Liver (tissue), 9 donors: ENCODE data around the gene ARMC2. TPM values are rescaled to one million over a fixed set of nuclear protein-coding genes. Genes with fewer than 3 reads are reported as not detected.

ENCODE experiments used
- DNase-seq: peaks from one replicate; pipeline ENCODE4 v3.0.0-alpha.2; 2017; ENCODE audit warnings: low spot score
- H3K27ac ChIP-seq, 2 donors: one replicate each; pipeline ENCODE4 v1.7.0; 2013; ENCODE audit warnings: inconsistent platforms in 2 of 2, low read length in 2 of 2, control low read depth in 1 of 2, low read depth in 1 of 2, mild to moderate bottlenecking in 1 of 2
- H3K27me3 ChIP-seq, 4 donors: one replicate each; pipeline versions ENCODE4 v1.6.1 to v1.7.0; 2013; ENCODE audit warnings: low read length in 3 of 4, inconsistent platforms in 1 of 4, mild to moderate bottlenecking in 1 of 4, moderate library complexity in 1 of 4; ENCODE audit not compliant: control insufficient read depth in 4 of 4, insufficient read depth in 4 of 4
- H3K36me3 ChIP-seq, 4 donors: one replicate each; pipeline versions ENCODE4 v1.6.1 to v1.7.0; 2013; ENCODE audit warnings: low read length in 3 of 4, mild to moderate bottlenecking in 3 of 4, low read depth in 1 of 4, moderate library complexity in 1 of 4; ENCODE audit not compliant: control insufficient read depth in 4 of 4, insufficient read depth in 3 of 4
- H3K4me1 ChIP-seq, 4 donors: one replicate each; pipeline versions ENCODE4 v1.6.1 to v1.7.0; 2013; ENCODE audit warnings: low read length in 3 of 4, mild to moderate bottlenecking in 3 of 4, moderate library complexity in 1 of 4; ENCODE audit not compliant: control insufficient read depth in 4 of 4, insufficient read depth in 4 of 4
- H3K4me3 ChIP-seq, 3 donors: one replicate each; pipeline versions ENCODE4 v1.6.1 to v1.7.0; 2013; ENCODE audit warnings: low read length in 3 of 3, control low read depth in 1 of 3, low read depth in 1 of 3, mild to moderate bottlenecking in 1 of 3
- H3K9ac ChIP-seq, 2 donors: one replicate each; pipeline ENCODE4 v1.7.0; 2013; ENCODE audit warnings: low read length in 2 of 2, mild to moderate bottlenecking in 2 of 2, moderate library complexity in 2 of 2, control low read depth in 1 of 2, low read depth in 1 of 2
- H3K9me3 ChIP-seq, 4 donors: one replicate each; pipeline versions ENCODE4 v1.6.1 to v1.7.0; 2013; ENCODE audit warnings: low read length in 3 of 4; ENCODE audit not compliant: control insufficient read depth in 4 of 4
- ATF3 ChIP-seq: IDR thresholded peaks from 2 replicates; pipeline ENCODE4 v1.6.1; 2016; ENCODE audit warnings: antibody characterized with exemption
- CTCF ChIP-seq: fragments of 150-350 bp; IDR thresholded peaks from 2 replicates; pipeline ENCODE4 v1.5.1; 2017; ENCODE audit warnings: improper control_type of control experiment, low read depth, low read length; ENCODE audit not compliant: missing input control
- EGR1 ChIP-seq, 2 donors: IDR thresholded peaks; 2 replicates each; pipeline ENCODE4 v1.6.1; 2016 to 2018; ENCODE audit warnings: antibody characterized with exemption in 2 of 2, low read depth in 2 of 2
- FOXA1 ChIP-seq: IDR thresholded peaks from 2 replicates; pipeline ENCODE4 v1.6.1; 2016; ENCODE audit warnings: antibody characterized with exemption
- FOXA2 ChIP-seq: IDR thresholded peaks from 2 replicates; pipeline ENCODE4 v1.6.1; 2016; ENCODE audit warnings: antibody characterized with exemption
- GABPA ChIP-seq, 2 donors: IDR thresholded peaks in 1 of 2; conservative IDR thresholded peaks in 1 of 2; 2 replicates each; pipeline ENCODE4 v1.6.1; 2016; ENCODE audit warnings: antibody characterized with exemption in 2 of 2, mild to moderate bottlenecking in 1 of 2, moderate library complexity in 1 of 2
- HNF4A ChIP-seq, 2 donors: conservative IDR thresholded peaks; 2 replicates each; pipeline ENCODE4 v1.6.1; 2016; ENCODE audit warnings: antibody characterized with exemption in 2 of 2, mild to moderate bottlenecking in 2 of 2
- HNF4G ChIP-seq: IDR thresholded peaks from 2 replicates; pipeline ENCODE4 v1.6.1; 2016; ENCODE audit warnings: antibody characterized with exemption
- JUND ChIP-seq, 2 donors: IDR thresholded peaks; 2 replicates each; pipeline ENCODE4 v1.6.1; 2016; ENCODE audit warnings: antibody characterized with exemption in 2 of 2
- MAX ChIP-seq: IDR thresholded peaks from 2 replicates; pipeline ENCODE4 v1.6.1; 2016; ENCODE audit warnings: antibody characterized with exemption
- NR2F2 ChIP-seq: IDR thresholded peaks from 2 replicates; pipeline ENCODE4 v1.6.1; 2016; ENCODE audit warnings: antibody characterized with exemption
- RAD21 ChIP-seq, 2 donors: IDR thresholded peaks; 2 replicates each; pipeline ENCODE4 v1.6.1; 2016; ENCODE audit warnings: antibody characterized with exemption in 2 of 2, mild to moderate bottlenecking in 2 of 2
- REST ChIP-seq: IDR thresholded peaks from 2 replicates; pipeline ENCODE4 v1.6.1; 2016; ENCODE audit warnings: antibody characterized with exemption, mild to moderate bottlenecking
- RXRA ChIP-seq, 2 donors: IDR thresholded peaks; 2 replicates each; pipeline ENCODE4 v1.6.1; 2017 to 2018; ENCODE audit warnings: antibody characterized with exemption in 2 of 2, mild to moderate bottlenecking in 1 of 2
- SP1 ChIP-seq: IDR thresholded peaks from 2 replicates; pipeline ENCODE4 v1.6.1; 2018; ENCODE audit warnings: antibody characterized with exemption, mild to moderate bottlenecking
- TAF1 ChIP-seq: conservative IDR thresholded peaks from 2 replicates; pipeline ENCODE4 v1.6.1; 2016; ENCODE audit warnings: antibody characterized with exemption, mild to moderate bottlenecking
- WGBS: extraction: QIAGEN DNeasy Blood & Tissue Kit; methylation state at CpG from one replicate; pipeline ENCODE4 v1.1.7; 2013; 5-methylcytosine and 5-hydroxymethylcytosine counted together
- polyA plus RNA-seq, 2 donors: library from polyadenylated mRNA; stranded (reverse) in 1 of 2; unstranded in 1 of 2; fragments of 200-250 nt in 1 of 2; fragments of >200 nt in 1 of 2; fragmentation: Nextera tagmentation in 1 of 2; extraction: Ambion mirVana in 1 of 2; gene quantifications; one replicate each; pipeline versions ENCODE4 v1.2.1 to v1.2.3, GENCODE V29; 2013 to 2015
- total RNA-seq, 2 donors: library from RNA; depleted of rRNA; stranded (reverse); fragments of >200 nt; gene quantifications; one replicate each; pipeline ENCODE4 v1.2.3, GENCODE V29; 2014
- donor health status: healthy.
- donor health status: healthy.
- donor health status: healthy.
- donor health status: healthy.
- donor health status: healthy.

The ARMC2 gene
- total and polyA plus RNA-seq, 4 donors = 0.24 to 1.5 (median 0.73) TPM

GRCh38 chr6:108868647-108869046 lies 20.4 kb downstream of the ARMC2 start:
- H3K27ac ChIP-seq = no peak overlapping the region
- H3K9ac ChIP-seq = no peak overlapping the region
- H3K27me3 ChIP-seq = no peaks in the 10 kb centered on the region
- no peak overlapping the region for H3K4me3 ChIP-seq
- 94% methylated on average over 8 of the region's 8 CpGs for WGBS
- no peaks in the 10 kb centered on the region for H3K4me1 ChIP-seq
- H3K36me3 ChIP-seq = no peaks in the 10 kb centered on the region
- no peaks in the 10 kb centered on the region for H3K9me3 ChIP-seq
- TF ChIP-seq RAD21 (IDR thresholded peaks at IDR 0.05) (no peak), JUND (IDR thresholded peaks at IDR 0.05) (no peak), EGR1 (IDR thresholded peaks at IDR 0.05; ENCODE audit: low read depth in 2 of 2) (no peak), SP1 (no peak), RXRA (IDR thresholded peaks at IDR 0.05) (no peak), FOXA2 (no peak), FOXA1 (no peak), CTCF (no peak), HNF4G (no peak), HNF4A (conservative IDR thresholded peaks at IDR 0.05) (no peak)
- DNase-seq = no peak

- H3K27ac ChIP-seq = no peak overlapping the region
- 97% methylated on average over 2 of the region's 2 CpGs for WGBS
- TF ChIP-seq GABPA (IDR thresholded peaks at IDR 0.05 in 1 of 2, conservative IDR thresholded peaks at IDR 0.05 in 1 of 2) = no peak
- no peak for TF ChIP-seq SP1
- no peak for TF ChIP-seq HNF4G
- TF ChIP-seq NR2F2 = no peak
- TF ChIP-seq CTCF = no peak
- TF ChIP-seq FOXA2 = no peak
- TF ChIP-seq EGR1 (IDR thresholded peaks at IDR 0.05; ENCODE audit: low read depth in 2 of 2) = no peak
- no peak for TF ChIP-seq TAF1
- no peak for TF ChIP-seq REST
- TF ChIP-seq JUND (IDR thresholded peaks at IDR 0.05) = no peak
- no peak for TF ChIP-seq FOXA1
- TF ChIP-seq RXRA (IDR thresholded peaks at IDR 0.05) = no peak
- no peak for TF ChIP-seq HNF4A (conservative IDR thresholded peaks at IDR 0.05)
- no peak for TF ChIP-seq ATF3
- TF ChIP-seq RAD21 (IDR thresholded peaks at IDR 0.05) = no peak
- no peak for TF ChIP-seq MAX
These were observed 21.7 kb downstream of the ARMC2 start for GRCh38 chr6:108869876-108870275.

More at GRCh38 chr6:108869876-108870275, 21.7 kb downstream of the ARMC2 start:
- Histone ChIP-seq H3K9me3 (no peaks in the 10 kb centered on the region), H3K27me3 (no peaks in the 10 kb centered on the region), H3K4me3 (no peak overlapping the region), H3K4me1 (no peaks in the 10 kb centered on the region), H3K9ac (no peak overlapping the region), H3K36me3 (no peaks in the 10 kb centered on the region)
- DNase-seq = no peak
